Measurements from ENCODE around the gene SERGEF. TPM values are rescaled to one million over a fixed set of nuclear protein-coding genes. Genes with fewer than 3 reads are reported as not detected.

The SERGEF gene
- total and polyA plus RNA-seq, 2 of the 13 experiments (the other 11 are each of a cell fraction or from before 2014, with no cell fraction given) = 54.5 to 114 TPM

- H4K20me1 ChIP-seq (ENCODE audit: insufficient read depth, low read length) = no peaks in the 10 kb centered on the region
- intact Hi-C loops (cut with micrococcal nuclease; ENCODE audit: unreplicated experiment) = no loop called here
- peaks cover 2 to 41% of the 10 kb centered on the region in 2 experiments; a peak in 3 of 5 replicates for H3K36me3 ChIP-seq (replicated peaks in 1 of 2; ENCODE audit: control insufficient read depth in 1 of 2, insufficient read depth in 2 of 2, low read length in 2 of 2)
- DNase-seq (ENCODE audit: low spot score) (no peak), ATAC-seq (no peak), FAIRE-seq (no peak)
- H3K4me3 ChIP-seq (replicated peaks in 1 of 3; ENCODE audit: insufficient read depth in 1 of 3, low read depth in 2 of 3, low read length in 3 of 3) = no peak overlapping the region
- ChIA-PET CTCF (ENCODE audit: low intra/inter-chr PET ratio, low total read pairs) (interaction anchor here (1.5 kb wide), 1 partner anchor 9 kb away, joined by 5 read pairs; no protein-coding TSS in a partner anchor), POLR2A (interaction anchor here (1.5 to 4.7 kb wide), 3 partner anchors 12 to 26 kb away, joined by 7 to 34 read pairs (median 19); partner anchors contain the start of gene SERGEF)
- H2AFZ ChIP-seq (ENCODE audit: low read length) = no peak overlapping the region
- peak overlapping the region; percentile 79 for H3K27ac ChIP-seq (ENCODE audit: extremely low read length, insufficient read depth, low read length)
- H3K4me2 ChIP-seq (ENCODE audit: low read depth, low read length) = peak overlapping the region; percentile 42; the same call in 1 of the 2 replicates
- BruUV-seq (replicated peaks) = no TSS peak
- H3K27me3 ChIP-seq (ENCODE audit: control insufficient read depth in 1 of 2, insufficient read depth in 2 of 2, low read length in 2 of 2) = no peaks in the 10 kb centered on the region
- no peaks in the 10 kb centered on the region for H3K79me2 ChIP-seq (ENCODE audit: insufficient read depth, low read length)
- 48% methylated on average over 1 of the region's 1 CpG for WGBS (ENCODE audit: low lambda C conversion rate)
- H3K9ac ChIP-seq (ENCODE audit: insufficient read depth, low read depth, low read length) = 0 out of 2 replicates have a peak overlapping the region, but pooled peaks have one; percentile 14
- peaks cover 72% of the 10 kb centered on the region for H3K4me1 ChIP-seq (ENCODE audit: insufficient read depth, low read length)
- TF ChIP-seq GRHL1 (CRISPR knock-in tag; conservative IDR thresholded peaks at IDR 0.05) (no peak), HMGA1 (CRISPR knock-in tag; conservative IDR thresholded peaks at IDR 0.05) (no peak), CHD2 (IDR thresholded peaks at IDR 0.05; ENCODE audit: low read depth, low read length) (no peak), ZNF275 (CRISPR knock-in tag; IDR thresholded peaks at IDR 0.05; ENCODE audit: borderline replicate concordance) (no peak), ZNF766 (CRISPR knock-in tag; IDR thresholded peaks at IDR 0.05; ENCODE audit: borderline replicate concordance) (no peak), FOSL2 (CRISPR knock-in tag; IDR thresholded peaks at IDR 0.05) (no peak), ATF7-NPFF (CRISPR knock-in tag; IDR thresholded peaks at IDR 0.05; ENCODE audit: low read depth) (no peak), ZNF562 (CRISPR knock-in tag; IDR thresholded peaks at IDR 0.05; ENCODE audit: borderline replicate concordance) (no peak)
- no peaks in the 10 kb centered on the region for H3K9me3 ChIP-seq (ENCODE audit: low read length)
- in situ Hi-C loops (cut with HindIII; ENCODE audit: extremely low pct_ligation_motif_present, low pct_unique_long_range_greater_than_20kb) = no loop called here
Observed at GRCh38 chr11:17987826-17988225, 25.0 kb downstream of the SERGEF start.
